HCT116 (cell line): ENCODE results near the gene SYNGR1. TPM values are rescaled to one million over a fixed set of nuclear protein-coding genes. Genes with fewer than 3 reads are reported as not detected.

ENCODE experiments used
- ATAC-seq: fragments of 200-7000 bp; cut with Tn5 transposase; 2 replicates; pipeline ENCODE4 v1.9.1; 2020; ENCODE audit warnings: mild to moderate bottlenecking, moderate library complexity
- BruUV-seq: library from RNA; stranded (reverse); fragments of 400-500 nt; replicated peaks from 2 replicates; lab custom pipeline; 2021; lab: Mats Ljungman, UMichigan
- CTCF ChIA-PET: fragments of 300-600 bp; sonication (Branson Sonifier 250); formaldehyde crosslinking; loops from one replicate; lab custom pipeline; 2021; ENCODE audit warnings: antibody characterized with exemption; lab: Charles Lee
- POLR2A ChIA-PET: fragments of 300-600, 350-600 bp; sonication (Branson Sonifier 250); formaldehyde crosslinking; loops from one replicate; lab custom pipeline; 2021; ENCODE audit warnings: antibody characterized with exemption; lab: Charles Lee
- RAD21 ChIA-PET, 2 experiments: fragments of 300-600 bp; sonication (Branson Sonifier 250); formaldehyde crosslinking; loops; one replicate each; lab custom pipeline; 2023; ENCODE audit warnings: low total read pairs in 2 of 2; ENCODE audit not compliant: uncharacterized antibody in 2 of 2, unreplicated experiment in 2 of 2, low non-redundant PET in 1 of 2; lab: Charles Lee
- DNase-seq: peaks from one replicate; pipeline ENCODE4 v3.0.0-alpha.2; 2010; ENCODE audit warnings: low read depth, low spot score
- H2AFZ ChIP-seq: fragments of 200-600 bp; shearing (Covaris generic), sonication (generic); 2 replicates; pipeline ENCODE4 v1.6.1; 2017; ENCODE audit warnings: low read depth, mixed run types, mixed read lengths, antibody characterized with exemption, low read length; ENCODE audit not compliant: poor library complexity, severe bottlenecking
- H3K27ac ChIP-seq: 2 replicates; pipeline ENCODE4 v1.5.1; 2012; ENCODE audit warnings: low read depth, low read length
- H3K27me3 ChIP-seq: fragments of 200-600 bp; sonication (generic); 2 replicates; pipeline ENCODE4 v1.6.1; 2016; ENCODE audit warnings: mixed run types, low read length, mixed read lengths; ENCODE audit not compliant: insufficient read depth
- H3K36me3 ChIP-seq, 2 experiments: fragments of 200-500 bp in 1 of 2; fragments of 200-600 bp in 1 of 2; sonication (Bioruptor generic) in 1 of 2; sonication (generic) in 1 of 2; 2 replicates each; pipeline versions ENCODE4 v1.5.1 to v1.6.1; 2014 to 2016; ENCODE audit warnings: low read length in 2 of 2, inconsistent platforms in 1 of 2, mixed read lengths in 1 of 2, mixed run types in 1 of 2; ENCODE audit not compliant: insufficient read depth in 2 of 2, control insufficient read depth in 1 of 2
- H3K4me1 ChIP-seq, 2 experiments: fragments of 200-600 bp in 1 of 2; sonication (generic) in 1 of 2; 2 replicates each; pipeline versions ENCODE4 v1.5.1 to v1.6.1; 2012 to 2017; ENCODE audit warnings: low read length in 2 of 2, inconsistent platforms in 1 of 2, mild to moderate bottlenecking in 1 of 2, mixed read lengths in 1 of 2, mixed run types in 1 of 2, moderate library complexity in 1 of 2; ENCODE audit not compliant: insufficient read depth in 2 of 2, control insufficient read depth in 1 of 2
- H3K4me2 ChIP-seq: fragments of 200-600 bp; sonication (generic); 2 replicates; pipeline ENCODE4 v1.6.1; 2017; ENCODE audit warnings: mixed run types, low read length, mixed read lengths
- H3K4me3 ChIP-seq, 2 experiments: fragments of 200-600 bp in 1 of 2; sonication (generic) in 1 of 2; replicated peaks in 1 of 2; 2 replicates each; pipeline ENCODE4 v1.5.1; 2011 to 2016; ENCODE audit warnings: low read length in 2 of 2, control low read depth in 1 of 2, low read depth in 1 of 2, mild to moderate bottlenecking in 1 of 2, mixed read lengths in 1 of 2, mixed run types in 1 of 2
- H3K79me2 ChIP-seq: fragments of 200-600 bp; sonication (generic); 2 replicates; pipeline ENCODE4 v1.6.1; 2017; ENCODE audit warnings: mild to moderate bottlenecking, mixed run types, low read length, moderate library complexity, mixed read lengths; ENCODE audit not compliant: insufficient read depth
- H3K9ac ChIP-seq: fragments of 200-600 bp; sonication (generic); 2 replicates; pipeline ENCODE4 v1.6.1; 2016; ENCODE audit warnings: low read length, mixed read lengths
- H3K9me2 ChIP-seq: fragments of 200-600 bp; sonication (generic), shearing (Covaris generic); 2 replicates; pipeline ENCODE4 v1.6.1; 2017; ENCODE audit warnings: mixed run types, mild to moderate bottlenecking, moderate library complexity; ENCODE audit not compliant: insufficient read depth
- H3K9me3 ChIP-seq, 2 experiments: fragments of 200-500 bp in 1 of 2; fragments of 200-600 bp in 1 of 2; sonication (Bioruptor generic) in 1 of 2; sonication (generic) in 1 of 2; 2 replicates each; pipeline ENCODE4 v1.6.1; 2014 to 2017; ENCODE audit warnings: low read length in 2 of 2, mixed read lengths in 2 of 2, inconsistent platforms in 1 of 2, low read depth in 1 of 2, mild to moderate bottlenecking in 1 of 2, mixed run types in 1 of 2, moderate library complexity in 1 of 2; ENCODE audit not compliant: control insufficient read depth in 1 of 2, insufficient read depth in 1 of 2
- H4K20me1 ChIP-seq: fragments of 200-600 bp; sonication (generic), shearing (Covaris generic); 2 replicates; pipeline ENCODE4 v1.6.1; 2017; ENCODE audit warnings: mixed run types, mild to moderate bottlenecking, moderate library complexity; ENCODE audit not compliant: insufficient read depth
- ATF3 ChIP-seq: IDR thresholded peaks from 2 replicates; pipeline ENCODE4 v1.6.1; 2012
- CBX3 ChIP-seq: IDR thresholded peaks from 2 replicates; pipeline ENCODE4 v1.6.1; 2012; ENCODE audit warnings: low read depth
- CEBPB ChIP-seq: IDR thresholded peaks from 2 replicates; pipeline ENCODE4 v1.6.1; 2012; ENCODE audit warnings: low read depth
- CTCF ChIP-seq, 3 experiments: fragments of 200-600 bp in 1 of 3; sonication (generic) in 1 of 3; IDR thresholded peaks in 2 of 3; conservative IDR thresholded peaks in 1 of 3; 2 replicates each; pipeline ENCODE4 v1.5.1; 2012 to 2017; ENCODE audit warnings: low read depth in 2 of 3, low read length in 2 of 3, antibody characterized with exemption in 1 of 3, borderline replicate concordance in 1 of 3, control low read depth in 1 of 3, mild to moderate bottlenecking in 1 of 3, mixed read lengths in 1 of 3, mixed run types in 1 of 3, moderate library complexity in 1 of 3; ENCODE audit not compliant: insufficient read depth in 1 of 3
- EGR1 ChIP-seq: IDR thresholded peaks from 2 replicates; pipeline ENCODE4 v1.6.1; 2012; ENCODE audit warnings: low read depth
- EZH2 ChIP-seq: fragments of 200-600 bp; sonication (generic); IDR thresholded peaks from 2 replicates; pipeline ENCODE4 v1.6.1; 2017; ENCODE audit warnings: antibody characterized with exemption, mixed run types
- EZH2phosphoT487 ChIP-seq: fragments of 200-600 bp; IDR thresholded peaks from 2 replicates; pipeline ENCODE4 v1.6.1; 2018; ENCODE audit warnings: antibody characterized with exemption, borderline replicate concordance
- FOSL1 ChIP-seq: IDR thresholded peaks from 2 replicates; pipeline ENCODE4 v1.6.1; 2012; ENCODE audit warnings: low read depth
- JUND ChIP-seq: IDR thresholded peaks from 2 replicates; pipeline ENCODE4 v1.6.1; 2012
- MAX ChIP-seq: IDR thresholded peaks from 2 replicates; pipeline ENCODE4 v1.6.1; 2012
- POLR2A ChIP-seq: IDR thresholded peaks from 2 replicates; pipeline ENCODE4 v1.7.0; 2011; ENCODE audit warnings: borderline replicate concordance; ENCODE audit not compliant: insufficient read depth, insufficient read length; ENCODE audit errors: extremely low read depth
- POLR2AphosphoS5 ChIP-seq: IDR thresholded peaks from 2 replicates; pipeline ENCODE4 v1.6.1; 2011; ENCODE audit warnings: mild to moderate bottlenecking, low read depth, low read length, moderate library complexity
- RAD21 ChIP-seq: IDR thresholded peaks from 2 replicates; pipeline ENCODE4 v1.6.1; 2012; ENCODE audit warnings: low read depth, mild to moderate bottlenecking
- REST ChIP-seq: IDR thresholded peaks from 2 replicates; pipeline ENCODE4 v1.6.1; 2012; ENCODE audit warnings: low read depth
- SIN3A ChIP-seq: IDR thresholded peaks from 2 replicates; pipeline ENCODE4 v1.6.1; 2012; ENCODE audit warnings: low read depth
- SP1 ChIP-seq: IDR thresholded peaks from 2 replicates; pipeline ENCODE4 v1.6.1; 2012; ENCODE audit warnings: low read depth
- SRF ChIP-seq: IDR thresholded peaks from 2 replicates; pipeline ENCODE4 v1.6.1; 2012; ENCODE audit warnings: low read depth
- TCF7L2 ChIP-seq: IDR thresholded peaks from 2 replicates; pipeline ENCODE4 v1.7.0; 2011; ENCODE audit warnings: borderline replicate concordance, inconsistent platforms; ENCODE audit not compliant: insufficient read depth, insufficient read length; ENCODE audit errors: extremely low read depth
- ZFX ChIP-seq: fragments of 450-650 bp; IDR thresholded peaks from 2 replicates; pipeline ENCODE4 v1.6.1; 2017
- intact Hi-C: fragments of 100-400 bp; cut with micrococcal nuclease; formaldehyde crosslinking; loops from 2 replicates; pipeline ENCODE4 v1.10.0; 2022
- total RNA-seq: library from RNA; stranded (reverse); gene quantifications from one replicate; pipeline ENCODE4 v1.2.1, GENCODE V29; 2021; ENCODE audit not compliant: unreplicated experiment

SYNGR1 gene
- total RNA-seq, 1 experiment from 2014 or later, result 20.7 TPM

- no peak for TF ChIP-seq EZH2phosphoT487
- TF ChIP-seq TCF7L2, result no peak
- TF ChIP-seq CEBPB, result no peak
- TF ChIP-seq POLR2A, result no peak
- TF ChIP-seq POLR2AphosphoS5, result no peak
- TF ChIP-seq RAD21, result no peak
- TF ChIP-seq ATF3, result no peak
- no peak for TF ChIP-seq MAX
- TF ChIP-seq FOSL1, result no peak
- no peak for TF ChIP-seq SRF
- no peak for TF ChIP-seq ZFX
Observed at GRCh38 chr22:39300186-39300830, 49.5 kb upstream of the SYNGR1 start (continued).

GRCh38 chr22:39301108-39301507 lies 48.7 kb upstream of the SYNGR1 start:
- Histone ChIP-seq H4K20me1 (no peaks in the 10 kb centered on the region), H2AFZ (no peak overlapping the region), H3K27ac (no peak overlapping the region), H3K27me3 (no peaks in the 10 kb centered on the region), H3K9ac (no peak overlapping the region), H3K79me2 (no peaks in the 10 kb centered on the region), H3K4me3 (no peak overlapping the region), H3K36me3 (no peaks in the 10 kb centered on the region), H3K9me3 (no peaks in the 10 kb centered on the region), H3K4me1 (peaks cover 42 to 58% of the 10 kb centered on the region in 2 experiments; a peak in 3 of 4 replicates), H3K9me2 (no peaks in the 10 kb centered on the region), H3K4me2 (no peak overlapping the region)
- ATAC-seq (no peak), DNase-seq (no peak)
- RAD21 ChIA-PET, result no interaction called here
- CTCF ChIA-PET, result no interaction called here
- no TSS peak for BruUV-seq
- POLR2A ChIA-PET, result interaction anchor here (1.3 to 2.4 kb wide), 4 partner anchors 9 to 19 kb away, joined by 4 to 8 read pairs (median 6); partner anchors contain the start of gene RPL3
- intact Hi-C loops, result no loop called here
- TF ChIP-seq RAD21 (no peak), SIN3A (no peak), ZFX (no peak), POLR2A (no peak), CTCF (IDR thresholded peaks at IDR 0.05 in 2 of 3, conservative IDR thresholded peaks at IDR 0.05 in 1 of 3; ENCODE audit: borderline replicate concordance in 1 of 3, insufficient read depth in 1 of 3, low read depth in 2 of 3, low read length in 2 of 3) (no peak), CBX3 (no peak), EGR1 (no peak), TCF7L2 (no peak), REST (no peak), SP1 (no peak), EZH2 (no peak), JUND (no peak), MAX (no peak), ATF3 (no peak), CEBPB (no peak)
